Measurements from ENCODE around the gene GNG12. TPM values are rescaled to one million over a fixed set of nuclear protein-coding genes. Genes with fewer than 3 reads are reported as not detected.
A peak's percentile ranks its signal among the peaks of the same experiment; 100 is the strongest.

Gene GNG12
- total and polyA plus RNA-seq, 4 experiments from 2014 or later: not detected

DNA sequence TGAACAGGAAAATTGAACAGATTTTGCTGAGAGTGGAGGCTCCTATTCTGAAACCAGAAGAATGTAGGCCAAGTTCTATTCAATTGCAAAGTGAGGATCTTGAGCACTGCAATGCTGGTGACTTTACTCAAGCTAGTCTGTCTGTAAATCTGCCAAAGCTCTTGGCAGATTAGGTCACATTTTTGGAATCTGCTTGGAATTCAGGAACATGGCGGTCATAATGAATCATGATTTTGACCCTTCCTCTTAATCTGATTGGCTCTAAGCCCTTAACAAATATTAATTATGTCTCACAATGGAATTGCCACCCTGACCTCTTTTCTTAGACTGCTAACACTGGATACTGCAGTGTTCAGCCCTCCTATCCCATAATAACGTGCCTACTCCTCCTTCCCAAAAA, 7.2 kb upstream of the GNG12 start:
- no peak overlapping the region for H3K4me3 ChIP-seq (ENCODE audit: low read length in 2 of 2)
- H3K27me3 ChIP-seq (ENCODE audit: insufficient read depth, low read length): peaks cover 4% of the 10 kb centered on the region
- CTCF ChIA-PET (ENCODE audit: partially characterized antibody): no interaction called here
- Mint-ChIP-seq H3K27me3 (peaks cover 17 to 19% of the 10 kb centered on the region in 2 donors), H3K9me3 (no peaks in the 10 kb centered on the region), H3K4me1 (no peaks in the 10 kb centered on the region), H3K36me3 (no peaks in the 10 kb centered on the region), H3K27ac (no peak overlapping the region), H3K4me3 (no peak overlapping the region)
- no peaks in the 10 kb centered on the region for H3K9me3 ChIP-seq (ENCODE audit: control insufficient read depth in 1 of 2, low read length in 2 of 2)
- H3K4me1 ChIP-seq (ENCODE audit: insufficient read depth, low read length): no peaks in the 10 kb centered on the region
- POLR2A ChIA-PET (ENCODE audit: partially characterized antibody): no interaction called here
- H3K27ac ChIP-seq (ENCODE audit: low read depth, low read length): no peak overlapping the region
- no peaks in the 10 kb centered on the region for H3K36me3 ChIP-seq (ENCODE audit: insufficient read depth, low read length)
- no peak for DNase-seq
- intact Hi-C loops (cut with micrococcal nuclease): no loop called here

DNA sequence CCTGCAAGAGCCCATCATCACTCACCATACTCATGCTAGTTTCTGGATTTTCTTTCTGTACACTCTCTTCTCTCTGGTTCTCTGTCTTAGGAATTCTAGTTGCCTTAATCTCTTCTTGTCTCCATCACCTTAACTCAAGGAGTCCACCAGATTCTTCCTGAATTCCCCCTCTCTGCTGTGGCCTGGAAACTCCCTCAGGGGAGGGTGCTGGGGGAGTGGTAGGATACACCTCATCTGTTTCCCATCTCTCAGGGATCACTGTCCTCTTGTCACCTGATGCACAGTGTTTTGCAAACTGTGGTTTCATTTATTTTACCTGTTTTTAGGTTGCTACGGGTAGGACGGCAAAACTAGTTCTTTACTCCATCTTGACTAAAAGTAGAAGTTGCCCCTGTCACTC, 6.6 kb upstream of the GNG12 start:
- Histone ChIP-seq H3K4me1 (ENCODE audit: insufficient read depth, low read length) (no peaks in the 10 kb centered on the region), H3K27me3 (ENCODE audit: insufficient read depth, low read length) (peaks cover 4% of the 10 kb centered on the region), H3K36me3 (ENCODE audit: insufficient read depth, low read length) (no peaks in the 10 kb centered on the region), H3K27ac (ENCODE audit: low read depth, low read length) (no peak overlapping the region), H3K4me3 (ENCODE audit: low read length in 2 of 2) (no peak overlapping the region), H3K9me3 (ENCODE audit: control insufficient read depth in 1 of 2, low read length in 2 of 2) (no peaks in the 10 kb centered on the region)
- no peak overlapping the region for H3K27ac Mint-ChIP-seq
- no peaks in the 10 kb centered on the region for H3K9me3 Mint-ChIP-seq
- DNase-seq: no peak
- POLR2A ChIA-PET (ENCODE audit: partially characterized antibody): no interaction called here
- peaks cover 13 to 18% of the 10 kb centered on the region in 2 donors for H3K27me3 Mint-ChIP-seq
- no peaks in the 10 kb centered on the region for H3K36me3 Mint-ChIP-seq
- H3K4me3 Mint-ChIP-seq: no peak overlapping the region
- intact Hi-C loops (cut with micrococcal nuclease): no loop called here
- no peaks in the 10 kb centered on the region for H3K4me1 Mint-ChIP-seq
- CTCF ChIA-PET (ENCODE audit: partially characterized antibody): no interaction called here

DNA sequence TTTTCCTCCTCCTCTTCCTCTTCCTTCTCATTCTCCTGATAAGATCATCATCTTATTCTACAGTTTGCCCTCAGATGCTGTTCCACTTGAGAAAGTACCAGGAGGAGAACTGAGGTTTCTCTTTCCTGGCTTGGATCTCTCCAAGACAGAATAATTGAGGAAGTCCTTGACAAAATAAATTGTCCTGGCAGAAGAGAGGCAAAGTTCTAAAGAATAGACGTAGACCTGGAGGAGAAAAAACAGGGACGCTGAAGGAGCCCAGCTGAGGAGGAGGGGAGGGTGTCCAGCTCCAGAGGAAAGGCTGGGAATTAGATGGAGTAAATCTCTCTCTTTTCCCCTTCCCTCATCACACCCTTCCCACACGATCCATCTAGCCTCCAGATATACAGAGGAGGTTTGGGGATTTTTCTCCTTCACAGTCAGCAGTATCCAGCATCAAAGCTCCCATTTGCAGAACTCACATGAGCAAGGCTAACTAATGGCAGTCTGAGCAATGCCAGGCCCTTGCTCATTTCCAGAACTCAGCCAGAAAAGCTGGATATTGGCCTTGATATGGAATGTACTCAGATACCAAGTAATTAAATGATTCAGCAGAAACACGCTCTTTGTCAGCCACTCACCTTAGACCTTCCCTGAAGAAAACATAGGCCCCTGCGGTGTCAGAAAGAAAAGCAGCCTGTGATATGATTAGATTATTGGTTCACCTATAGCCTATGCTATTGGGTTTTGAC, 5.1 kb upstream of the GNG12 start:
- Mint-ChIP-seq H3K36me3 (no peaks in the 10 kb centered on the region), H3K27me3 (peaks cover 24 to 30% of the 10 kb centered on the region in 2 donors), H3K4me3 (no peak overlapping the region), H3K9me3 (peaks cover 0 to 2% (median 0%) of the 10 kb centered on the region in 8 donors), H3K27ac (peak overlapping the region in 1 of 7 donors; percentile 38), H3K4me1 (peaks cover 0 to 10% (median 1%) of the 10 kb centered on the region in 4 donors)
- ChIA-PET CTCF (ENCODE audit: partially characterized antibody) (no interaction called here), POLR2A (ENCODE audit: partially characterized antibody) (no interaction called here)
- Histone ChIP-seq H3K27me3 (ENCODE audit: insufficient read depth, low read length) (peaks cover 12% of the 10 kb centered on the region), H3K27ac (ENCODE audit: low read depth, low read length) (no peak overlapping the region), H3K9me3 (ENCODE audit: control insufficient read depth in 1 of 2, low read length in 2 of 2) (no peaks in the 10 kb centered on the region), H3K4me1 (ENCODE audit: insufficient read depth, low read length) (peaks cover 3% of the 10 kb centered on the region), H3K36me3 (ENCODE audit: insufficient read depth, low read length) (no peaks in the 10 kb centered on the region), H3K4me3 (ENCODE audit: low read length in 2 of 2) (no peak overlapping the region)
- DNase-seq: no peak
- intact Hi-C loops (cut with micrococcal nuclease): no loop called here

DNA sequence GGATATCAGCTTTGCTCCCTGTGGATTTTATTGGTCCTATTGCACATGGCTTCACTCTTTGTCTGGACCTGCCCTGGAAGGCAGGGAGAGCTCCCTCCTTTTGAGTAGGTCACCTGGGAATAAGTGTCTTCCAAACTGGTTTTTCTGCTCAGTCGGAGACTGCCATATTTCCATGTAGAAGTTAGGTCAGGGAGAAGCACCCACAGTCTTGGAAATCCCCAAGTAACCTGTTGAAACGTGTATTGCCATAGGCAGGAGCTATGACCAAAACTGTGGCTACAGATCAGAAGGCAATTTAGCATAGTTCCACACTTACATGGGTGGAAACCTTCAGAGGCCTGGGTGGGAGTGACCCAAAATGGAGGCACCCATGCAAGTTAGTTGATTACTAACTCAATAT, 3.5 kb upstream of the GNG12 start:
- ChIA-PET CTCF (ENCODE audit: partially characterized antibody) (no interaction called here), POLR2A (ENCODE audit: partially characterized antibody) (no interaction called here)
- Mint-ChIP-seq H3K4me1 (peaks cover 7 to 17% (median 9%) of the 10 kb centered on the region in 4 donors), H3K27me3 (peaks cover 30 to 34% of the 10 kb centered on the region in 2 donors), H3K4me3 (no peak overlapping the region), H3K27ac (no peak overlapping the region), H3K36me3 (no peaks in the 10 kb centered on the region), H3K9me3 (peaks cover 0 to 3% (median 0%) of the 10 kb centered on the region in 8 donors)
- Histone ChIP-seq H3K36me3 (ENCODE audit: insufficient read depth, low read length) (no peaks in the 10 kb centered on the region), H3K4me3 (ENCODE audit: low read length in 2 of 2) (no peak overlapping the region), H3K9me3 (ENCODE audit: control insufficient read depth in 1 of 2, low read length in 2 of 2) (no peaks in the 10 kb centered on the region), H3K4me1 (ENCODE audit: insufficient read depth, low read length) (peaks cover 15% of the 10 kb centered on the region), H3K27me3 (ENCODE audit: insufficient read depth, low read length) (peaks cover 20% of the 10 kb centered on the region), H3K27ac (ENCODE audit: low read depth, low read length) (no peak overlapping the region)
- intact Hi-C loops (cut with micrococcal nuclease): no loop called here
- DNase-seq: no peak

DNA sequence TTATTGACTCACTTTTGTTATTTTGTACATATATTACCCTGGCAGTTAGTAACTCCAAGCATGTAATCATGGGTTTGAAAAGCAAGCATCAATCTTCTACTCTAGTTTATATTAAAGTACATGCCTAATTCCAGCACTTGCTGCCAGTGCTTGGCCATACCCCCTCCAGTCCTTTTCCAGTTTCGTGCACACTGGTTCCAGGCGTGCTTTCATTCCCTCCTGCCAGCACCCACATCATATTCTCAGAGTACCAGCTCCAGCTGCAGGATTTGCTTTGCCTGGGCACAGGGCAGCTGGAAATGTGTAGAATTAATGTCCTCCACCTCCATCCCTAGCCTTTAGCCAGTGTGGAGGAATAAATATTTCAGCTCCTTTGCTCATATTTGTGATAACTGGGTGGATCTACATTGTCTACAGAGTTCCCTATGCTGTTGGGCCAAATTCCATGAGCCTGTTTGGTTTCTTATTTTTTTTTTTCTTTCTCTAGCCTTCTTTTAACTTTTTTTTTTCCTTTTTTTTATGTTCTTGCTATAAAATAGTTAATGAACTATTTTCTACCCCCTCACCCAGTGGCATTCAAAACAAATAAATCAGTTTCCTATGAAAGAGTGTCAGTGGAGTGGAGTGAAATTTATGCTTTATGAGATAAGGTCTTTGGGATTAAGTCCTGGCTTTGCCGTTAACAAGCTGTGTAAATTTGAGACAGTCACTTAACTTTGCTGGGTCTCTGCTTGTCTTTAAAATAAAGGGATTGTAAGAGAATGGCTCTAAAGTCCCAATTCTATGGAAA, 2.6 kb upstream of the GNG12 start:
- peaks cover 29% of the 10 kb centered on the region for H3K27me3 ChIP-seq (ENCODE audit: insufficient read depth, low read length)
- H3K4me3 Mint-ChIP-seq: no peak overlapping the region
- peaks cover 10 to 19% (median 11%) of the 10 kb centered on the region in 4 donors for H3K4me1 Mint-ChIP-seq
- intact Hi-C loops (cut with micrococcal nuclease): no loop called here
- H3K9me3 ChIP-seq (ENCODE audit: control insufficient read depth in 1 of 2, low read length in 2 of 2): no peaks in the 10 kb centered on the region
- peaks cover 36 to 42% of the 10 kb centered on the region in 2 donors for H3K27me3 Mint-ChIP-seq
- no peak overlapping the region for H3K27ac ChIP-seq (ENCODE audit: low read depth, low read length)
- no peak overlapping the region for H3K27ac Mint-ChIP-seq
- peaks cover 0 to 4% (median 0%) of the 10 kb centered on the region in 8 donors for H3K9me3 Mint-ChIP-seq
- peaks cover 21% of the 10 kb centered on the region for H3K4me1 ChIP-seq (ENCODE audit: insufficient read depth, low read length)
- no peak overlapping the region for H3K4me3 ChIP-seq (ENCODE audit: low read length in 2 of 2)
- no peaks in the 10 kb centered on the region for H3K36me3 Mint-ChIP-seq
- no peak for DNase-seq
- ChIA-PET CTCF (ENCODE audit: partially characterized antibody) (no interaction called here), POLR2A (ENCODE audit: partially characterized antibody) (no interaction called here)
- H3K36me3 ChIP-seq (ENCODE audit: insufficient read depth, low read length): no peaks in the 10 kb centered on the region

DNA sequence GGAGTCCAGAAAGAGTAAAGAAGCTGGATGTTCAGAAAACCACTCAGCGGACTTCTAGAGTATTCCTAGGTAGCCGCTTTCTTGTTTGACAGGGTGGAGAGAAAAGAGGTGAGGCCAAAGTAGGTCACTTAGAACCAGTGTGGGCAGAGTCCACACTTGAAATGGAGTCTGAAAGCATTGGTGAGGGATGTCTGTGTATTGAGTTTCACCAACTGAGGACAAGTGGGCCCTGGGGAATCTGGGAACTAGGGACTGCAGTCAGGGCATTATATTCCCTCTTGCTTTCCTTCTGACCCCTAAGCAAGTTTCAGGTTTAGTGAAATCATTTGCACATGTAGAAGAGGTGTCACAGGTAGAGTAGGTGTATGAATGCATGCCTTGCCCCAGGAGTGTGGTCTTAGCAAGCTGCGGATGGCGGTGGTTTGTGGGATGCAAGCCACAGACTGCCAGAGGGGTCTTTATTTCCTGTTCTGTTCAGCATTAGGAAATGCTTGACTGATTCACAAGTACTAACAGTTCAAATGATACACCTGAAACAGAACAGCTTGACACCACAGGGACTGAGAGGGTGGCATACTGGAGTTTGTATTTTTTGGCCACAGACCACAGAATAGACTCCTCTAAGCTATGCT, 1.1 kb upstream of the GNG12 start:
- no peak overlapping the region for H3K27ac Mint-ChIP-seq
- no peaks in the 10 kb centered on the region for H3K9me3 ChIP-seq (ENCODE audit: control insufficient read depth in 1 of 2, low read length in 2 of 2)
- POLR2A ChIA-PET (ENCODE audit: partially characterized antibody): no interaction called here
- intact Hi-C loops (cut with micrococcal nuclease): no loop called here
- peaks cover 21% of the 10 kb centered on the region for H3K4me1 ChIP-seq (ENCODE audit: insufficient read depth, low read length)
- H3K36me3 Mint-ChIP-seq: no peaks in the 10 kb centered on the region
- H3K4me3 Mint-ChIP-seq: peak overlapping the region in 6 of 8 donors; percentile 19 to 73 (median 34)
- H3K4me1 Mint-ChIP-seq: peaks cover 10 to 19% (median 11%) of the 10 kb centered on the region in 4 donors
- no peak overlapping the region for H3K27ac ChIP-seq (ENCODE audit: low read depth, low read length)
- peaks cover 41 to 42% of the 10 kb centered on the region in 2 donors for H3K27me3 Mint-ChIP-seq
- peaks cover 32% of the 10 kb centered on the region for H3K27me3 ChIP-seq (ENCODE audit: insufficient read depth, low read length)
- peaks cover 0 to 4% (median 0%) of the 10 kb centered on the region in 8 donors for H3K9me3 Mint-ChIP-seq
- H3K4me3 ChIP-seq (ENCODE audit: low read length in 2 of 2): no peak overlapping the region
- no peaks in the 10 kb centered on the region for H3K36me3 ChIP-seq (ENCODE audit: insufficient read depth, low read length)
- CTCF ChIA-PET (ENCODE audit: partially characterized antibody): no interaction called here
- no peak for DNase-seq

DNA sequence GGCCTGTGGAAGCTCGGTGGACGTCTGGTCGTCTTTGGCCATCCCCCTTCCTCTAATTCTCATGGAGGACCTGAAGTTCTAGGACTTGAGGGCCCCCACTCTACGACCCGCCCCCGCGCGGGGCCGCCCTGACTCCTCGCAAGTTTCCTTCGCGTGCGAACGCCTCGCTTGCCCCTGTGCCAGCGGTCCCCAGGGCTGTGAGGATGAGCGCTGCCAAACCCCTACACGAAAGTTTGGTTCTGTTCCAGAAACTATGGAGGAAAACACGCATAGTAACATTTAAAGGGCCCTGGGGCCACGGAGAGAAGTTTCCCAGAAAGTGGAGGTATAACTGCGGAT, 304 bp upstream of the GNG12 start:
- H3K36me3 Mint-ChIP-seq: no peaks in the 10 kb centered on the region
- peak overlapping the region; percentile 42 to 73 (median 65) for H3K4me3 Mint-ChIP-seq
- no peak overlapping the region for H3K27ac Mint-ChIP-seq
- intact Hi-C loops (cut with micrococcal nuclease): no loop called here
- H3K4me1 Mint-ChIP-seq: peaks cover 10 to 19% (median 11%) of the 10 kb centered on the region in 4 donors
- H3K4me1 ChIP-seq (ENCODE audit: insufficient read depth, low read length): peaks cover 21% of the 10 kb centered on the region
- peaks cover 41 to 42% of the 10 kb centered on the region in 2 donors for H3K27me3 Mint-ChIP-seq
- H3K36me3 ChIP-seq (ENCODE audit: insufficient read depth, low read length): no peaks in the 10 kb centered on the region
- no peak overlapping the region for H3K27ac ChIP-seq (ENCODE audit: low read depth, low read length)
- H3K4me3 ChIP-seq (ENCODE audit: low read length in 2 of 2): no peak overlapping the region
- ChIA-PET POLR2A (ENCODE audit: partially characterized antibody) (no interaction called here), CTCF (ENCODE audit: partially characterized antibody) (no interaction called here)
- H3K9me3 ChIP-seq (ENCODE audit: control insufficient read depth in 1 of 2, low read length in 2 of 2): no peaks in the 10 kb centered on the region
- peaks cover 32% of the 10 kb centered on the region for H3K27me3 ChIP-seq (ENCODE audit: insufficient read depth, low read length)
- peaks cover 0 to 4% (median 0%) of the 10 kb centered on the region in 8 donors for H3K9me3 Mint-ChIP-seq
- DNase-seq: no peak

Data from CD4-positive, alpha-beta memory T cell (primary cell).